NCI-H2227 (cell line): ENCODE measurements around the gene CHST11.
A peak's percentile ranks its signal among the peaks of the same experiment; 100 is the strongest.

ENCODE experiments used
- DNase-seq: peaks from one replicate; lab custom pipeline; 2025; ENCODE audit not compliant: unreplicated experiment; lab: John Stamatoyannopoulos, UW

The CHST11 gene

GRCh38 chr12:104427547-104427938 is 29.2 kb upstream of the CHST11 start:
- no peak for DNase-seq

- no peak for DNase-seq
Measured at GRCh38 chr12:104433061-104433460, 23.7 kb upstream of the CHST11 start.

GRCh38 chr12:104434129-104434528 is 22.6 kb upstream of the CHST11 start:
- no peak for DNase-seq

GRCh38 chr12:104435175-104435574 is 21.6 kb upstream of the CHST11 start:
- DNase-seq, result no peak

- no peak for DNase-seq
Measured at GRCh38 chr12:104435765-104436164, 21.0 kb upstream of the CHST11 start.

- DNase-seq, result no peak
Measured at GRCh38 chr12:104436790-104437189, 20.0 kb upstream of the CHST11 start.

- no peak for DNase-seq
Measured at GRCh38 chr12:104438134-104438533, 18.6 kb upstream of the CHST11 start.

- no peak for DNase-seq
Measured at GRCh38 chr12:104439137-104439536, 17.6 kb upstream of the CHST11 start.

GRCh38 chr12:104443008-104443407 is 13.7 kb upstream of the CHST11 start:
- DNase-seq, result no peak

GRCh38 chr12:104446646-104447421 is 9.9 kb upstream of the CHST11 start:
- DNase-seq, result no peak

- DNase-seq, result no peak
Measured at GRCh38 chr12:104448031-104448430, 8.7 kb upstream of the CHST11 start.

- no peak for DNase-seq
Measured at GRCh38 chr12:104448451-104448850, 8.3 kb upstream of the CHST11 start.

- no peak for DNase-seq
Measured at GRCh38 chr12:104450700-104451099, 6.0 kb upstream of the CHST11 start.

GRCh38 chr12:104452087-104452486 is 4.7 kb upstream of the CHST11 start:
- DNase-seq, result no peak

- no peak for DNase-seq
Measured at GRCh38 chr12:104453133-104453532, 3.6 kb upstream of the CHST11 start.

GRCh38 chr12:104454997-104455396 is 1.8 kb upstream of the CHST11 start:
- no peak for DNase-seq

- DNase-seq, result no peak
Measured at GRCh38 chr12:104455578-104456416, 951 bp upstream of the CHST11 start.

- DNase-seq, result peak; percentile 76
Measured at GRCh38 chr12:104456950-104457745, 400 bp downstream of the CHST11 start.

- DNase-seq, result peak; percentile 43
Measured at GRCh38 chr12:104457746-104458693, 1.3 kb downstream of the CHST11 start.

- no peak for DNase-seq
Measured at GRCh38 chr12:104458694-104459367, 2.1 kb downstream of the CHST11 start.
